Fibroblast of lung (primary cell): ENCODE results near the gene N4BP2.

Experiments used
- EZH2 ChIP-seq: IDR thresholded peaks from 2 replicates; pipeline ENCODE4 v1.5.1; 2012; ENCODE audit warnings: low read length, control low read depth, mild to moderate bottlenecking; ENCODE audit errors: missing control alignments
- TF ChIP-seq, protein P1 (sequence below), 2 donors: IDR thresholded peaks in 1 of 2; conservative IDR thresholded peaks in 1 of 2; 1 replicate in 1 of 2; 2 replicates in 1 of 2; pipeline ENCODE4 v1.5.1; 2011 to 2012; ENCODE audit warnings: low read length in 2 of 2, control low read depth in 1 of 2, inconsistent platforms in 1 of 2, low read depth in 1 of 2, mild to moderate bottlenecking in 1 of 2

DNA sequence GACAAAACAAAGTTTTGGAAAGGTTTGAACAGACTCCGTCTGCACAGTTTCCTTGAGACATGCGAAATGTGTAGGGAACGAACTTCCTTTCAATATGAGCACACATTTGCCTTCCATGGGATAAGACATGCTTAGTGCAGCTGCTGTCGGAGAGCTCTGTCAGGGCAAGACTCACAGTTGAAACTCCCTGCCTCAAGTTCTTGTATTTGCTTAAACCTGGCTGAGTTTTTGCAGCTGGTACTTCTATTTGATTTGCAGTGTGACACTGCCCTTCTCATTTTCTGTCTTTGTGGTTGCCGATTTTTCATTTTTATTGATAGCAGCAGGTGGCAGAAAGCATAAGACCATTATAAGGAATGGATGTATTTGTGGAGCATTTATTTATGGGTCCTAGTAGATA lies 122.0 kb downstream of the N4BP2 start:
- TF ChIP-seq, protein P1, sequence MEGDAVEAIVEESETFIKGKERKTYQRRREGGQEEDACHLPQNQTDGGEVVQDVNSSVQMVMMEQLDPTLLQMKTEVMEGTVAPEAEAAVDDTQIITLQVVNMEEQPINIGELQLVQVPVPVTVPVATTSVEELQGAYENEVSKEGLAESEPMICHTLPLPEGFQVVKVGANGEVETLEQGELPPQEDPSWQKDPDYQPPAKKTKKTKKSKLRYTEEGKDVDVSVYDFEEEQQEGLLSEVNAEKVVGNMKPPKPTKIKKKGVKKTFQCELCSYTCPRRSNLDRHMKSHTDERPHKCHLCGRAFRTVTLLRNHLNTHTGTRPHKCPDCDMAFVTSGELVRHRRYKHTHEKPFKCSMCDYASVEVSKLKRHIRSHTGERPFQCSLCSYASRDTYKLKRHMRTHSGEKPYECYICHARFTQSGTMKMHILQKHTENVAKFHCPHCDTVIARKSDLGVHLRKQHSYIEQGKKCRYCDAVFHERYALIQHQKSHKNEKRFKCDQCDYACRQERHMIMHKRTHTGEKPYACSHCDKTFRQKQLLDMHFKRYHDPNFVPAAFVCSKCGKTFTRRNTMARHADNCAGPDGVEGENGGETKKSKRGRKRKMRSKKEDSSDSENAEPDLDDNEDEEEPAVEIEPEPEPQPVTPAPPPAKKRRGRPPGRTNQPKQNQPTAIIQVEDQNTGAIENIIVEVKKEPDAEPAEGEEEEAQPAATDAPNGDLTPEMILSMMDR (conservative IDR thresholded peaks at IDR 0.05 in 1 of 2, IDR thresholded peaks at IDR 0.05 in 1 of 2; ENCODE audit: low read depth in 1 of 2, low read length in 2 of 2) = no peak
- TF ChIP-seq EZH2 = no peak
